Caco-2 (cell line): ENCODE data around the gene CRADD. TPM values are rescaled to one million over a fixed set of nuclear protein-coding genes. Genes with fewer than 3 reads are reported as not detected.
"Not testable (repeated sequence)": the region's sequence is repeated elsewhere in the genome, so short reads cannot be mapped to it uniquely, and the experiment has no call there.

Experiments
- BruUV-seq: library from RNA; stranded (reverse); fragments of 400-500 nt; replicated peaks from 2 replicates; lab custom pipeline; 2021; lab: Mats Ljungman, UMichigan
- CTCF ChIA-PET: fragments of 300-600 bp; sonication (Branson Sonifier 250); formaldehyde crosslinking; loops from one replicate; lab custom pipeline; 2022; ENCODE audit warnings: antibody characterized with exemption; lab: Charles Lee
- POLR2A ChIA-PET: fragments of 300-600 bp; sonication (Branson Sonifier 250); formaldehyde crosslinking; loops from one replicate; lab custom pipeline; 2022; ENCODE audit warnings: antibody characterized with exemption; lab: Charles Lee
- DNase-seq, 2 experiments: peaks; one replicate each; pipeline versions ENCODE4 v3.0.0 to v3.0.0-alpha.2; 2020 to 2022
- H3K27me3 ChIP-seq: replicated peaks from 2 replicates; pipeline ENCODE4 v1.6.0; 2011; ENCODE audit warnings: low read length; ENCODE audit not compliant: control insufficient read depth, insufficient read depth
- H3K36me3 ChIP-seq: 2 replicates; pipeline ENCODE4 v1.5.1; 2011; ENCODE audit warnings: low read length; ENCODE audit not compliant: control insufficient read depth, insufficient read depth
- H3K4me1 ChIP-seq: fragments of 250-450 bp; sonication (Bioruptor Pico); 2 replicates; pipeline ENCODE4 v1.5.1; 2020; ENCODE audit warnings: mild to moderate bottlenecking
- H3K4me3 ChIP-seq: 2 replicates; pipeline ENCODE4 v1.5.1; 2011; ENCODE audit warnings: low read depth, mild to moderate bottlenecking, control low read depth, low read length
- H3K9me3 ChIP-seq: fragments of 250-450 bp; sonication (Bioruptor Pico); 2 replicates; pipeline ENCODE4 v1.5.1; 2020; ENCODE audit warnings: mild to moderate bottlenecking, moderate library complexity
- H3K27ac Mint-ChIP-seq: one replicate; pipeline ENCODE4 v1.8.0; 2022; ENCODE audit warnings: mixed read lengths; ENCODE audit not compliant: unreplicated experiment
- H3K27me3 Mint-ChIP-seq: one replicate; pipeline ENCODE4 v1.8.0; 2022; ENCODE audit warnings: mixed read lengths; ENCODE audit not compliant: insufficient read depth, unreplicated experiment
- H3K36me3 Mint-ChIP-seq: one replicate; pipeline ENCODE4 v1.8.0; 2022; ENCODE audit warnings: mild to moderate bottlenecking, mixed read lengths; ENCODE audit not compliant: insufficient read depth, unreplicated experiment
- H3K4me1 Mint-ChIP-seq: one replicate; pipeline ENCODE4 v1.8.0; 2022; ENCODE audit warnings: low read depth, mixed read lengths; ENCODE audit not compliant: unreplicated experiment
- H3K4me3 Mint-ChIP-seq: one replicate; pipeline ENCODE4 v1.8.0; 2022; ENCODE audit warnings: mild to moderate bottlenecking, moderate library complexity, mixed read lengths; ENCODE audit not compliant: unreplicated experiment
- H3K9me3 Mint-ChIP-seq: one replicate; pipeline ENCODE4 v1.8.0; 2022; ENCODE audit warnings: mixed read lengths; ENCODE audit not compliant: unreplicated experiment
- CTCF ChIP-seq, 2 experiments: fragments of 200-600 bp in 1 of 2; IDR thresholded peaks; 1 replicate in 1 of 2; 2 replicates in 1 of 2; pipeline versions ENCODE4 v1.5.1 to v1.8.0; 2011 to 2022; ENCODE audit warnings: antibody characterized with exemption in 1 of 2, control low read depth in 1 of 2, inconsistent platforms in 1 of 2, low read depth in 1 of 2, low read length in 1 of 2, mild to moderate bottlenecking in 1 of 2, moderate library complexity in 1 of 2; ENCODE audit not compliant: insufficient read depth in 1 of 2, severe bottlenecking in 1 of 2, unreplicated experiment in 1 of 2
- intact Hi-C: fragments of 100-400 bp; cut with micrococcal nuclease; formaldehyde crosslinking; loops from one replicate; pipeline ENCODE4 v1.10.0; 2022; ENCODE audit not compliant: unreplicated experiment
- total RNA-seq: library from RNA; stranded (reverse); gene quantifications from 2 replicates; pipeline ENCODE4 v1.2.3, GENCODE V29; 2022

The CRADD gene
- total RNA-seq, 1 experiment from 2014 or later = 29.2 TPM

GRCh38 chr12:93753838-93754429 is 76.8 kb downstream of the CRADD start:
- peaks cover 31% of the 10 kb centered on the region for H3K36me3 Mint-ChIP-seq

GRCh38 chr12:93754859-93755258 is 77.7 kb downstream of the CRADD start:
- CTCF ChIA-PET, intact Hi-C loops, BruUV-seq, H3K4me3 Mint-ChIP-seq, H3K36me3 ChIP-seq, H3K27me3 ChIP-seq, H3K27ac Mint-ChIP-seq, H3K4me3 ChIP-seq, POLR2A ChIA-PET, H3K27me3 Mint-ChIP-seq, DNase-seq: not testable (repeated sequence)
- Mint-ChIP-seq H3K4me1 (peaks cover 14% of the 10 kb centered on the region), H3K36me3 (peaks cover 31% of the 10 kb centered on the region), H3K9me3 (peaks cover 17% of the 10 kb centered on the region)
- Histone ChIP-seq H3K9me3 (peaks cover 20% of the 10 kb centered on the region), H3K4me1 (peaks cover 25% of the 10 kb centered on the region)

More at GRCh38 chr12:93753838-93754429, 76.8 kb downstream of the CRADD start:
- peaks cover 20% of the 10 kb centered on the region for H3K9me3 ChIP-seq
- intact Hi-C loops = no loop called here
- H3K4me3 ChIP-seq = no peak overlapping the region
- TF ChIP-seq CTCF (IDR thresholded peaks at IDR 0.05; ENCODE audit: insufficient read depth in 1 of 2, low read depth in 1 of 2, low read length in 1 of 2, severe bottlenecking in 1 of 2, unreplicated experiment in 1 of 2) = no peak
- BruUV-seq = no TSS peak
- peaks cover 14% of the 10 kb centered on the region for H3K4me1 Mint-ChIP-seq
- peaks cover 25% of the 10 kb centered on the region for H3K4me1 ChIP-seq
- ChIA-PET CTCF (no interaction called here), POLR2A (no interaction called here)
- H3K4me3 Mint-ChIP-seq = no peak overlapping the region
- no peaks in the 10 kb centered on the region for H3K27me3 Mint-ChIP-seq
- no peak for DNase-seq
- H3K27ac Mint-ChIP-seq = no peak overlapping the region
- H3K9me3 Mint-ChIP-seq = peaks cover 17% of the 10 kb centered on the region
- no peaks in the 10 kb centered on the region for H3K27me3 ChIP-seq
- H3K36me3 ChIP-seq = no peaks in the 10 kb centered on the region

GRCh38 chr12:93756288-93756687 is 79.1 kb downstream of the CRADD start:
- intact Hi-C loops = no loop called here
- no peaks in the 10 kb centered on the region; the same call in 1 of the 2 replicates for H3K36me3 ChIP-seq
- Mint-ChIP-seq H3K4me3 (no peak overlapping the region), H3K4me1 (peaks cover 13% of the 10 kb centered on the region), H3K27ac (no peak overlapping the region), H3K9me3 (peaks cover 17% of the 10 kb centered on the region), H3K27me3 (no peaks in the 10 kb centered on the region), H3K36me3 (peaks cover 31% of the 10 kb centered on the region)
- no peak overlapping the region for H3K4me3 ChIP-seq
- TF ChIP-seq CTCF (IDR thresholded peaks at IDR 0.05; ENCODE audit: insufficient read depth in 1 of 2, low read depth in 1 of 2, low read length in 1 of 2, severe bottlenecking in 1 of 2, unreplicated experiment in 1 of 2) = no peak
- ChIA-PET CTCF (no interaction called here), POLR2A (no interaction called here)
- no TSS peak for BruUV-seq
- no peak for DNase-seq
- peaks cover 35% of the 10 kb centered on the region for H3K4me1 ChIP-seq
- peaks cover 20% of the 10 kb centered on the region for H3K9me3 ChIP-seq
- H3K27me3 ChIP-seq = no peaks in the 10 kb centered on the region
